Measurements from ENCODE around the gene CHAF1B.

- TF ChIP-seq, protein P1, sequence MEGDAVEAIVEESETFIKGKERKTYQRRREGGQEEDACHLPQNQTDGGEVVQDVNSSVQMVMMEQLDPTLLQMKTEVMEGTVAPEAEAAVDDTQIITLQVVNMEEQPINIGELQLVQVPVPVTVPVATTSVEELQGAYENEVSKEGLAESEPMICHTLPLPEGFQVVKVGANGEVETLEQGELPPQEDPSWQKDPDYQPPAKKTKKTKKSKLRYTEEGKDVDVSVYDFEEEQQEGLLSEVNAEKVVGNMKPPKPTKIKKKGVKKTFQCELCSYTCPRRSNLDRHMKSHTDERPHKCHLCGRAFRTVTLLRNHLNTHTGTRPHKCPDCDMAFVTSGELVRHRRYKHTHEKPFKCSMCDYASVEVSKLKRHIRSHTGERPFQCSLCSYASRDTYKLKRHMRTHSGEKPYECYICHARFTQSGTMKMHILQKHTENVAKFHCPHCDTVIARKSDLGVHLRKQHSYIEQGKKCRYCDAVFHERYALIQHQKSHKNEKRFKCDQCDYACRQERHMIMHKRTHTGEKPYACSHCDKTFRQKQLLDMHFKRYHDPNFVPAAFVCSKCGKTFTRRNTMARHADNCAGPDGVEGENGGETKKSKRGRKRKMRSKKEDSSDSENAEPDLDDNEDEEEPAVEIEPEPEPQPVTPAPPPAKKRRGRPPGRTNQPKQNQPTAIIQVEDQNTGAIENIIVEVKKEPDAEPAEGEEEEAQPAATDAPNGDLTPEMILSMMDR (IDR thresholded peaks at IDR 0.05) = no peak
- no peak for TF ChIP-seq POLR2A (IDR thresholded peaks at IDR 0.05)
Measured at GRCh38 chr21:36395353-36396111, 10.3 kb downstream of the CHAF1B start.

Measured in body of pancreas (tissue), 4 donors.